Amniotic stem cell (primary cell): ENCODE measurements around the gene GDI2.

Source experiments
- DNase-seq: peaks from one replicate; lab custom pipeline; 2025; lab: John Stamatoyannopoulos, UW

GDI2 gene

DNA sequence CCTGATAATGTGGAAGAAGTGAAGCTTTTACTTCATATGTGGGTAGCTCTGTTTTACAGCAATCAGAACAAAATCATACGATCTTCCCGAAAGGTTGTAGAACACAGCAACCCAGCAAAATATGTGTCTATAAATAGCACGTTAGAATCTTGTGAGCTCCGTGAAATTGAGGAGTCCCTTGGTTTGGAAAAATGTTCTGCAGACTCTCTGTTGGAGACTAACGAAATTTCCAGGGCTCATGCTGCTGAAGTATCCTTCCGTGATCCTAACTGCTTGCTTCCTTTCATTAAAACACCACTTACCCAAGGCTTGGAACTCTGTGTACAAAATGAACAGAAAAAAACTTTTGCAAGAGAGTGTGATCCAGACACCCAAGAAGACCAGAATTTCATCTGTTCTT lies 71.1 kb downstream of the GDI2 start:
- DNase-seq = no peak

DNA sequence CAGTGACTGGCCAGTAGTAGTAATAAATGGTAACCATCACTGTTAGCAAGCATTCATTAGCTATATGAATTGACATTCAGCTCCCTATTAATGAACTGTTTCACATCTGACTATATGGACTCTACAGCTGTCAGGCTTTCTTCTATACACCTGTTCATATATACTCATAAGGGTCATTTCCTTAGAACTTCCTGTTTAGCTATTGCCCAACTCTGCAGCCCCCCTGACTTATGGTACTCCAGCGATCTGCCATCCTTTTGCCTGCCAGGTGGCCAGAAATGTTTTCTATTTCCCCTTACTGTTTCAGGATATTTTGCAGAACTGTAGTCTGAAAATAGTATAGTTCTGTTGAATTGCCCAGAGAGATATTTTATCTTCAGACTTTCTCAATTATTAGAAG lies 72.0 kb downstream of the GDI2 start:
- no peak for DNase-seq

GRCh38 chr10:5738427-5738826 lies 74.8 kb downstream of the GDI2 start:
- no peak for DNase-seq

GRCh38 chr10:5737352-5737751 lies 75.9 kb downstream of the GDI2 start:
- no peak for DNase-seq

GRCh38 chr10:5736591-5736990 lies 76.6 kb downstream of the GDI2 start:
- no peak for DNase-seq

DNA sequence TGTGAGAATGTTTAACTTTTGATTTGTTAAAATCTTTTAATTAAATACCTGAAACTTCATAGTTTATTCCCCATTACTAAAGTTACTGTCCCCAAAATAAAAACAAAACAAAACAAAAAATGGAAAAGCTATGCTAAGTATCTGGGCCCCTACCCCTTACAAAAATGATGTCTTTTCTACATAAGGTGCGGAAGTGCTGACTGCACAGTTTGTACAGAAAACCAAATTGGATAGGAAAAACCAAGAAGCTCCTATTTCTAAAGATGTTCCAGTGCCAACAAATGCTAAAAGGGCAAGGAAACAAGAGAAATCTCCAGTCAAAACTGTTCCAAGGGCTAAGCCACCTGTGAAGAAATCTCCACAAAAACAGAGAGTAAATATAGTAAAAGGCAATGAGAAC lies 78.1 kb downstream of the GDI2 start:
- DNase-seq = no peak

- no peak for DNase-seq
These were observed 81.1 kb downstream of the GDI2 start for GRCh38 chr10:5732141-5732540.

DNA sequence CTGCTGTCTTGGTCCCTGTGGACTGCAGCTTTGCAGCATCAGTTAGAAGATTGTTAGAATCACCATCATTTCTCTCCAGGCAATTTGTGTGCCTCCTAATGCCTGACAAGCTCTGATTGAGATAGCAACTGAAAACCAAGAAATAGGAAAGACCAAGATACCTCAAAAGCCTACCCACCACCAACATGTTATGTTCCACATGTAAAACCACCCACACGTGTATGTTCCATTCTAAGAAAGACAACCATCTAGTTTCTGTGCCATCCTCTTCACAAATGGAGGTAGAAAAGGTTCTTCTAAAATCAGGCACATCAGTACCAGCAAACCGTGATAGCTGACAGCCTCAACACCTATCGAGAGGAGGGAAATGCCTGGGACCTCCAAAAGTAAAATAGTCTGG lies 81.7 kb downstream of the GDI2 start:
- DNase-seq = no peak

- DNase-seq = no peak
These were observed 82.5 kb downstream of the GDI2 start for GRCh38 chr10:5730766-5731165.

GRCh38 chr10:5723692-5724091 lies 89.5 kb downstream of the GDI2 start:
- no peak for DNase-seq

DNA sequence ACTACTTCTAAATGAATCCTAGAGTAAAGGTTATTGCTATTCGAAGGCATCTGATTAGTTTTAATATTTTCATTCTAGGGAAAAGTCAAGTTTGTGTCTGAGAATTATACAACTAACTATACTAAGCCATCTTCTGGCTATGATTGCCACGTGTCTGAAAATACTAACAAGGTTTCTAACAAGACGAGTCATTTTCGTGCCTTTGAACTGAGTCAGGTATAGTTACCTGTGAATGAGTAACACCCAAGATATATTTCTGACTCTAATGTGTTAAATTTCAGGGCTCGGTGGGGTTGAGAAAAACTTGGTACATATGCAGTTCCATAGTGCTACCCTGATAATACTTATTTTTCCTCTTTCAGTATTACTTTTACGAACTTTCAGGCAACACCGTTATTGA lies 93.1 kb downstream of the GDI2 start:
- DNase-seq = no peak

GRCh38 chr10:5719546-5719945 lies 93.7 kb downstream of the GDI2 start:
- no peak for DNase-seq
